ENCODE data around the gene AMDHD1. TPM values are rescaled to one million over a fixed set of nuclear protein-coding genes. Genes with fewer than 3 reads are reported as not detected.

Gene AMDHD1
- total and polyA plus RNA-seq, 2 of the 4 experiments (the other 2 are of a cell fraction) = under 0.01 TPM; not detected in 1

GRCh38 chr12:96007729-96008128, 64.6 kb downstream of the AMDHD1 start:
- H3K36me3 ChIP-seq (ENCODE audit: control insufficient read depth, insufficient read depth, low read length) = peaks cover 22% of the 10 kb centered on the region
- intact Hi-C loops (cut with micrococcal nuclease) (no loop called here), dilution Hi-C loops (cut with HindIII; ENCODE audit: low sequenced_read_pairs, unreplicated experiment) (no loop called here), in situ Hi-C loops (cut with MboI; ENCODE audit: low sequenced_read_pairs) (no loop called here)
- no peak overlapping the region for H3K56ac ChIP-seq (ENCODE audit: extremely low read depth, insufficient read depth, low read length)
- H3K4me3 ChIP-seq (ENCODE audit: insufficient read depth, low read depth, low read length) = no peak overlapping the region
- H4K91ac ChIP-seq (ENCODE audit: insufficient read depth, low read depth, low read length) = no peak overlapping the region
- POLR2A ChIA-PET (ENCODE audit: unreplicated experiment) = no interaction called here
- DNase-seq = no peak
- H3K18ac ChIP-seq (ENCODE audit: low read depth, low read length) = no peak overlapping the region
- no peak overlapping the region for H2BK120ac ChIP-seq (ENCODE audit: low read depth, low read length)
- no peak overlapping the region for H3K4me2 ChIP-seq (ENCODE audit: low read depth, low read length)
- no peak overlapping the region for H2AFZ ChIP-seq (replicated peaks; ENCODE audit: low read length, poor library complexity)
- H2BK15ac ChIP-seq (ENCODE audit: low read depth, low read length) = no peak overlapping the region
- no peaks in the 10 kb centered on the region for H3K4me1 ChIP-seq (ENCODE audit: control insufficient read depth, insufficient read depth, low read length)
- no peak overlapping the region for H3K14ac ChIP-seq (replicated peaks; ENCODE audit: low read depth, low read length)
- peaks cover 4% of the 10 kb centered on the region; the same call in 1 of the 2 replicates for H3K9me1 ChIP-seq (ENCODE audit: insufficient read depth, low read length)
- H2BK5ac ChIP-seq (ENCODE audit: low read depth, low read length, poor library complexity, severe bottlenecking) = no peak overlapping the region
- no peak overlapping the region for H3K4ac ChIP-seq (ENCODE audit: low read depth, low read length)
- no peak for TF ChIP-seq RCOR1 (IDR thresholded peaks at IDR 0.05; ENCODE audit: insufficient replicate concordance, low read length)
- no peak for TF ChIP-seq CHD1 (IDR thresholded peaks at IDR 0.05; ENCODE audit: low read depth, low read length)
- no peak for TF ChIP-seq MXI1 (IDR thresholded peaks at IDR 0.05; ENCODE audit: borderline replicate concordance, low read depth, low read length)
- no peak for TF ChIP-seq ELK1 (IDR thresholded peaks at IDR 0.05; ENCODE audit: borderline replicate concordance, low read depth, low read length)
- TF ChIP-seq RAD21 (IDR thresholded peaks at IDR 0.05; ENCODE audit: low read length) = no peak
- no peak for TF ChIP-seq SMC3 (IDR thresholded peaks at IDR 0.05; ENCODE audit: low read depth, low read length)
- no peak for TF ChIP-seq BHLHE40 (IDR thresholded peaks at IDR 0.05; ENCODE audit: low read depth, low read length)
- no peak for TF ChIP-seq NFE2L2 (IDR thresholded peaks at IDR 0.05; ENCODE audit: low read depth, low read length)
- no peak for TF ChIP-seq CEBPB (IDR thresholded peaks at IDR 0.05; ENCODE audit: low read depth, low read length)
- no peak overlapping the region for H3K9ac ChIP-seq (ENCODE audit: low read depth, low read length)
- no peaks in the 10 kb centered on the region for H4K20me1 ChIP-seq (ENCODE audit: insufficient read depth, low read length)
- CTCF ChIA-PET = interaction anchor here (0.5 kb wide), 1 partner anchor 579 kb away, joined by 3 read pairs; no protein-coding TSS in a partner anchor
- H4K8ac ChIP-seq (ENCODE audit: low read depth in 2 of 2, low read length in 2 of 2) = no peak overlapping the region
- no peak overlapping the region for H2AK5ac ChIP-seq (ENCODE audit: low read depth, low read length)
- no peak overlapping the region for H2BK20ac ChIP-seq (ENCODE audit: low read depth, low read length)
- H3K79me1 ChIP-seq (ENCODE audit: low read depth in 1 of 2, low read length in 2 of 2) = no peaks in the 10 kb centered on the region
- no peak overlapping the region for H3K27ac ChIP-seq (ENCODE audit: insufficient read depth, low read length)
- no peak for ATAC-seq (ENCODE audit: low read depth)
- no peaks in the 10 kb centered on the region for H3K9me3 ChIP-seq (ENCODE audit: control insufficient read depth, insufficient read depth, low read length)
- H3K23ac ChIP-seq (ENCODE audit: low read depth, low read length) = no peak overlapping the region
- WGBS, 2 experiments (ENCODE audit: extremely low coverage in 2 of 2, insufficient read length in 1 of 2) = no CpG with 5 or more reads among the region's 1 CpG
- no TSS peak for BruUV-seq (replicated peaks)
- no peak overlapping the region for H4K5ac ChIP-seq (ENCODE audit: low read depth, low read length)
- H2AK9ac ChIP-seq (replicated peaks; ENCODE audit: low read depth, low read length, poor library complexity) = no peak overlapping the region
- H3K27me3 ChIP-seq (ENCODE audit: control insufficient read depth, insufficient read depth, low read length) = no peaks in the 10 kb centered on the region
